NCI-H2227 (cell line): ENCODE results near the gene ELF4.
A peak's percentile ranks its signal among the peaks of the same experiment; 100 is the strongest.

ENCODE experiments used
- DNase-seq: peaks from one replicate; lab custom pipeline; 2025; ENCODE audit not compliant: unreplicated experiment; lab: John Stamatoyannopoulos, UW

Gene ELF4

DNA sequence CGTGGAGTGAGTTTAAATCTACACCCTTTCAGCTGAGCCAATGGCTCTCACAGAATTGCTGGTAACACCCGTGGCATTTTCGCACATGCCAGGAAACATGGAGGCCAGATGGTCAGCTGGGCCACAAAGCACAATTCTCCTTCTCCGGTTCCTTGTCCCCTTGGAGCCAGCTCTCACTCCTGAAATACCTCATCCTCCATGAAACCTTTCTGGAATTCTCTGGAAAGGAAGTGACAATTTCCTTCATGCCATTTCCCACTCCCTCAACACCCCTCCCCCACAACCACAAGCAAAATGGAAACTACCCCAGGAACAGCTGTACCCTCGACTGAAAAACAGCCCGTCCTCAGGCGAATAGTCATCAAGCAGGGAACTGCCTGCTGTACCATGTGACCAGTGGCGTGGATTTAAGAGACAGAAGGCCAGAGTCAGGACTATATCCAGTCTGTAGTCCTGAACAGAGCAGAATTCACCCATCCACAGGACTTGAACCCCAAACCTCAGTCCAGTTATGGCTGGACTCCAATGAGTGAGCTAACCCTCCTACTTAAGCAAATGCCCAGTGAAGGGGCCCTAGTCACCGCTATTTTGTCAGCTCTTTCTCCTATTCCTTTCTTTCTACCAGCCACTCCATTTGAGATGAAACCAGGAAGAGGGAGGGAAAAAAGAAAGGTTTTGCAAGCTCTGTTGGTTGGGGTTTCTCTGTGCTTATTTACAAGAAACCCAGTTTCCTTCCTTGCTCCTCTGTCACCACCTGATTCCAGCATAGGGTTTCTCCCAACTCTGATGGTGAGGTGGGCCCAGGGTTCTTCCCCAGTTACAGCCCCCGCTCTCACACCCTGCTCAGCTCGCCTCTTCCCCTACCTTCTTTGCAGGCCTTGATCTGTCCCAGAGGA is 24.5 kb downstream of the ELF4 start:
- DNase-seq, result no peak

DNA sequence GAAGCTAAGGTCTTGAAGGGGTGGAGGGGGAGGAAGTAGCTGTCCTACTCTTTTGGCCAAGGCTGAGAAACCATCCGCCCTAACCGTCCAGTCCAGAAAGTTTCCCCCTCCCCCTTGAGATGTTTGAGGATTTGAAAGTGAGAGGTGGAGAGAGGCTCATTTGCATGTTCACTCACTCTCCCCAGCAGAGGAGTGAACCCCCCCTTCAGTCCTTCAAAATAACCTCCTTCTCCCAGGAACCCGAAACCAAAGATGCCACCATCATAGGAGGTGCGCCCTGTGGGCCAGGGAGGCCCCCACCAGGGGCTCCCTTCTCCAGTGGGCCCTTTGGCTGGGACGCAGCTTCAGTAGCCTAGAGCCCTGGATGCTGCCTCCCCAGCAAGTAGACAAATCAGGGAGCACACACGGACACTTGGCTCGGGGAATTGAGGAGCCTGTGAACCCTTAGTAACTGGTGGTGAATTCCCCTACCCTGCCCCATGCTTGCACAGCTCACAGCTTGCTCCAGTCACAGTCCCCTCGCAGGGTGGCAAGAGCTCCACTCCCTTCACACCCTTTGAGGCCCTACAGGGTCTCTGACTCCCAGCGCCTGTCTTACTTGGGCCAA is 25.6 kb downstream of the ELF4 start:
- DNase-seq, result no peak

DNA sequence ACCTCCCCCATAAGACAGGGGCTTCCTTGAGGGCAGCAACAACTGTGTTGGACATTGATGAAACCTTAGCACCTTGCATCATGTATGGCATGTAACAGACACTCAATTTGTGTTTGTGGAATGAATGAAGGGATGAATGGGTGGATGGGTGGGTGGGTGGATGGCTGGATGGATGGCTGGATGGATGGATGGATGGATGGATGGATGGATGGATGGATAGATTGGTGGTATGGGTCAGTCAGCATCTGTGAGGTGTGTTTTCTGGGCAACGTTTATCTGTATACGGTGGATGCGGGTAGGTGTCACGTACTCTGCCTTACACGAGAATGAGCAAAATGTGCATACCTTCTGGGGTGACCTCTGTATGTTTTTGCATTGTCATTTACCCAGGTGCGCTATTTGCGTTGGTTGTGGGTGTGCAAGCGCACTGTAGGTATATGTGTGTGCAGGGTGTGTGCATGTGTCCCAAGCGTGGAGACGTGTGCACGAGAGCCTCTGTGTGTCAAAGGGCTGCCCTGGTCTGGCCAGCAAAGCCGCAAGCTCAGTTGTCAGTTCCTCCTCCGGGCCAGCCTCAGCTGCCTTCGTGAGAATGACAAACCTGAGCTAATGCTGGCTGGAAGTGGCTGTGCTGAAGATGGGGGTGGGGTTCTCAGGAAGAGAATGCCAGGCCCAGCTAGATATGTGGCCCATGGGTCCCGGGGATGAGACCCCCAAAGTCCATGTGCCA is 26.5 kb downstream of the ELF4 start:
- no peak for DNase-seq

DNA sequence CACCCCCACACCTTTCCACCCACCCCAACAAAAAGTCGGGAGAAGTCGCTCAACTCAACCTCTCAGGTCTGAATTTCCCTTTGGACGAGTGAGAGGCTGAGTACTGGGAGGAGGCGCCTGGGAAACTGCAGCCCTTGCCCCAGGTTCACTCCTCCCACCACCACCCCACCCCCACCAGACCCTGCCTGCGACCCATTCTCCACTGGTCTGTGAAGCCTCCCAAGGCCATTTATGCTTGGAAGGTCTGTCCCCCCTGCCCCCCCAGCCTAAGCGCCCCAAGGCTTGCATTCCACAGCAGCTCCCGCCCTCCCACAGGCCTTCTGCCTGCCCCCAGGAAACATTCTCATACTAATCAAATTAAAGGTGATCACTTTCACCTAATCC is 27.2 kb downstream of the ELF4 start:
- no peak for DNase-seq

DNA sequence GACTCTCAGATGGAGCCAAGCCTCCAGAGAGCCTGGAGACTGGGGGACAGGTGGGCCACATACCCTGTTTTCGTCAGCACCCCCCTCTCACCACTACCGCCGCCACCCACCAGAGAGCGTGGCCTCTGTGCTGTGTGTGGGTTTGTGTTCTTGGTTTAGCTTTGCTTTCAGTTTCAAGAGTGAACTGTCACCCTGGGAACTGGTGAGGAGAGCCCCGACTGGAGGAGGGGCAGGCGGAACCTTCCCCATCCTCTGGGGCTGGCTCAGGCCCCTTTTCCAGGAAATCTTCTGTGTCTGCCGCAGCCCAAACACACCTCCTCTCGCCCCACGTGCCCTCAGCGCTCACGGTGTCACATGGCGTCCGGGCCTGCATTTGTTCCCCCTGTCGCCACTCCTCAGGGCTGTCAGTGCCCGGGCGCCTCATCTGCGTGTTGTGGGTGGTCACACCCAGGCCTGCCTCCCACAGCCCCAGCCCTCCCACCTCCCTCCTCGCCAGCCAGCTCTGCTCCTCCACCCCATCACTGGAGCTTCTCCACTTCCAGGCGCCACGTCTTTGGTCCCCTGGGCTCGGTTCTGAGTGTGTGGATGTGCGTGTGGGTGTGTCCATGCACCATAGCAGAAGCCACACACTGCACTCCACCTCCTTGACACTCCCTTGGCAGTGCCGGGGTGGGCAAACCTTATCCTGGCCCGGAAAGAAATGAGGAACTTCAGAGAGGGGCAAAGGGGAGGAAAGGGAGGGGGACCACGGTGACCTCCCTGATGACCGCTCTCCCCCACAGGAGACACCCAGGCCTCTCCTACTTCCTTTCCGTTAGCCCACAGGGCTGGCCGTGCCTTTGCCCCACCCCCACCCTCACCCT is 27.8 kb downstream of the ELF4 start:
- no peak for DNase-seq

DNA sequence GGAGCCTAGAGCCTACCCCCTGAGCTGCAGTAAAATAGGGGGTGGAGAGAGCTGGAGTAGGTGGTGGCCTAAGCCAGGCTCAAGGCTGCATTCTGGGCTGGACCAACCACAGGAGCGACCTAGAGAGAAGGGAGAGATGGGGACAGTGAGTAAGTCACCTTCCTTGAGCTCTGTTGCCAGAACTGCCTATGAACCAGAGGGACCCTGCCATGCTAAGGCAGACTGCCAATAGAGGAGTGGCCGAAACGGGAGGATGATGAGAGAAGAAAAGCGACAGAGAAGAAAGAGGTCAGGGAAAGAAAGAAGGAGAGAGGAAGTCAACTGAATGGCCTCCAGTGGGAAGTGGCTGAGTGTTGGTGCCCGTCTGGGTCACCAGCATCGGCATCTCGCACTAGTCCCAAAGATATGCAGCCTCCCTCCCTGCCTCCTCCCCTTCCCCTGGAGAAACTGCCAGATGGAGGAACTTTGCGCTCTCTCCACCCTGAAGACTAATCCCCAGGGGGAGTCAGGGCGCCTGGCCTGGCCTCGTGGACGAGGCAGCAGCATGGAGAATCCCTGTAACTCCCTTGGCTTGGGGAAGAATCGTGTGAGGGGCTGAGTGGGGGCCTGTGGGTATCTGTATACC is 28.8 kb downstream of the ELF4 start:
- DNase-seq, result no peak

DNA sequence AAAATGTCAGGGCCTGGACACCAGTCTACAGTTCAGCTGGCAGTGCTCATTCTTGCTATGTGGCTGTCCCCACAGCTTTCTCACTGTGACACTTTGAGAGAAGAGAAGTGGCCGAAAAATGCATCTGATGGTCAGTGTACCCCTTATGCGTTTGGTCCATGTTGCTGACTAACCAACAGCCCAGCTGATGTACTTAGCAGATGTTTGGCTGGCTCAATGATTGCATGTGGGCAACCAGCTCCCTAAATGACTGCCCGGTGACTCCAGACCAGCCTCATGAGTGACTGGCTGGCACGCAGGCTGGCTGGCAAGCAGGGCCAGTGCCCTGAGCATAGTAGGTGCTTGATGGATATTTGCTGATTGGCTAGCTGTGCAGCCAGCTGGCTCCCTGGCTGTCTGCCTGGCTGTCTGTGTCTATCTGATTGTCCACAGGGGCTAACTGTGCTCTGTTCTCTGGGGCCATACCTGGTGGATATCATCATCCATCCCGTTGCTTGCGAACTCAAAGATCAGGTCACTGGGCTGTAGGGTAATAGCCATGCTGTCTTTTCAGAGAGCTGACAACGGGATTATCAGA is 29.4 kb downstream of the ELF4 start:
- no peak for DNase-seq

DNA sequence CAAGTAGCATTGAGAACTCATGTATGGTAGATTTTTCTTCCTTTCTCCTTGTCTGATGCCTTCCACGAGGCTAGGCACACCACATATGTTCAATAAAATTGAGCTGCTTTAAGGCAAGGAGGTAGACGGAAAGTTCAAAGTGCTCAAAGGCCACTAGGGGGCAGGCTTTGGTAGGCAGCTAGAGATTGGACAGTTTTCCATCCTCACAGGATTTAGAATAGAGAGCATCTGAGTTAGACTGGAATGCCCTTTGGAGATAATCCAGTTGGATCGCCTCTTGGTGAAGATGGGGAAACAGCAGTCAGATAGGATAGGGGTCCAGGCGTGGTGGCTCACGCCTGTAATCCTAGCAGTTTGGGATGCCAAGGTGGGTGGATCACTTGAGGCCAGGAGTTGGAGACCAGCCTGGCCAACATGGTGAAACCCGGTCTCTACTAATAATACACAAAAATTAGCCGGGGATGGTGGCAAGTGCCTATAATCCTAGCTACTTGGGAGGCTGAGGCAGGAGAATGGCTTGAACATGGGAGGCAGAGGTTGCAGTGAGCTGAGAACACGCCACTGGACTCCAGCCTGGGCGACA is 30.4 kb downstream of the ELF4 start:
- peak; percentile 81 for DNase-seq

DNA sequence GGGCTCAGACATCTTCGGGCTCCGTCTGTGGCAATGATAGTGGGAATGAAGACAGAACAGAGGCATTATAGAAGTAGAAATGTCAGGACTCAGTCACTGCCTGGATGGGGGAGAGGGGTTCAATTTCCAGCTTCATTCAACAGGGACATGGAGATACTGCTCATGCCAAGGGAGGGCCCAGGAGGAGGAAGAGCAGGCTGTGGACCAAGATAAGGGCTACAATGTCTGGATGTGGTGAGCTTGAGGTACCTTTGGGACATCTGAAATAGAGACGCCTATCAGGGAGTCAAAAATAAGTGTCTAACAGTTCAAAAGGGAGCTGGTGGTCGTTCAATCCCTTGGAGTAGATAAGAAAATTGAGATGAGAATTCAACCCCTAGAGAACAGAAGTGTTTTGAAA is 34.5 kb downstream of the ELF4 start:
- DNase-seq, result no peak

DNA sequence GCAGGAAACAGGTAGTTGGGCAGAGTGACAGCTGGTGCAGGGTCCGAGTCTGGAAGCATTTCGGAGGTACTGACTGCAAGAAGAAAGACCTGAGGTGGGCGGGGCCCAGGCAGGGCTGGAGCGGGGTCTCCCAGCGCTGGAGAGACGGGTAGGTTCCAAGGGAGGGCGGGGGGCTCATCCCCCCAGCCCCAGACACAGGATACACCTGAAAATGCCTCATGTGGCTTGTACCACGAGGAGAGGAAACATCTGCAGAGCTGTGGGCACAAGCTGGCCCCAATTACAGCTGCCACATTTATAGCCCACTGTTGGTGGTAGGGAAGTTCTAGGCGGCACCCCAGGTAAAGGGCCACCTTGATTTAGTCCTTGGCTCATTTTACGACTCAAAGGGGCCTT is 38.0 kb downstream of the ELF4 start:
- no peak for DNase-seq

DNA sequence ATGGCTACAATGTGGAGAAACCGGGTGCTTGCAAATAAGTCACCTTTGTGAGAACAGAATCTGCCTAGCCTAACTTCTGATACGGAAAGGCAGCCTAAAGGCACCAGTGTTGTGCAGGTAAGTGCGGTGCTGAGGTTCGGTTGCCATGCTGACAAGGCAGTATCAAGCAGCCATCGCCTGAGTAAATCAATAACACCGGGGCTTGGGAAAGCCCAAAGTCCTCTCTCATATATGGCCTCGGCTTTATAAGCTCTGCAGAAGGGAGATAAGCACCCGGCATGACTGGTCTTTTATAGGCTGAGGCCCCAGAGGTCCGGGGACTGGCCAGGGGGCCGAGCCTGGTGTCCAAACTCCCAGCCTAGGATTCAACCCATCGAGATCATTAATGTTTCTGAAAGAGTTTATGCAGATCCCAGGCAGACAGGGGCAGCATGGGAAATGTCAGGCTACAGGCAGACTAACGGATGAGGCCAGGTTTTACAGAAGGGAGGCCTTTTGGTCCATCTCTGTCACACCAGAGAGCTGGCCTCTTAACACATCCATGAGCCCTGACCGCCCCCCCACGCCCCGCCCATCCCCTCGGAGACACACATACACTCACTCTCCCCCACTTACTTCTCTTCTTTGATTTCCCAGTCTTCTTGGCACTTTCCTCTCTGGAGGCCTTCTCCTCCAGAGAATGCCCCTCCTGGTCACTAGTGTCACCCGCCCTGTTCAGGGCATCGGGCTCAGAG is 38.5 kb downstream of the ELF4 start:
- DNase-seq, result no peak

DNA sequence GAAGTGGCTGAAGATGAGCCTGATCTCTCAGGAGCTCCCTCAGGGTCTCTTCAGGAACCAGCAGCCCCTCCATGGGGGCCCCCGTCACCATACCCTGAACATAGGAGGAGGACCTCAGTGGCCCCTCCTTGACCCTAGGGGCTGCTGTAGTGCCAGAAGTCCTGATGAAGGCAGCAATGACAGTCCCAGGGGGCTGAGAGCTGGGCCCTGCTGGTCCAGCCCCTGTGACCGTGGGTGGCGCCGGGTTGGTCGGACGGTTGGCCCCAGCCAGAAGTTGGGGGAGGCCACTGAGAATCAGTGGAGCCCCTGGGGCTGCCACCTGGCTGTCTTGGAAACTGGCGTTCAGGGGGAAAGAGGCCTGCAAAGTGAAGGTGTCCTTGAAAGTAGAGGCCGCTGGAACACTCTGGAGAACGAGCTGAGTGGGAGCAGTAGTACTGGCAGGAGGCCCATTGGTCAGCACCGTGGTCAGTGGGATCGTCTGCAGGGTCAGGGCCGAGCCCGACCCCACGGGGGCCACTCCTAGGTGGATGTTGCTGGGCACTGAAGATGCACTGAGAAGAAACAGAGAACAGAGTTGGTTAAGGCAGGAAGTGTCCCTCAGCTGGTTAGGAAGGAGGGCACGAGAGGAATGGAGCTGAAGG is 43.2 kb downstream of the ELF4 start:
- DNase-seq, result no peak

DNA sequence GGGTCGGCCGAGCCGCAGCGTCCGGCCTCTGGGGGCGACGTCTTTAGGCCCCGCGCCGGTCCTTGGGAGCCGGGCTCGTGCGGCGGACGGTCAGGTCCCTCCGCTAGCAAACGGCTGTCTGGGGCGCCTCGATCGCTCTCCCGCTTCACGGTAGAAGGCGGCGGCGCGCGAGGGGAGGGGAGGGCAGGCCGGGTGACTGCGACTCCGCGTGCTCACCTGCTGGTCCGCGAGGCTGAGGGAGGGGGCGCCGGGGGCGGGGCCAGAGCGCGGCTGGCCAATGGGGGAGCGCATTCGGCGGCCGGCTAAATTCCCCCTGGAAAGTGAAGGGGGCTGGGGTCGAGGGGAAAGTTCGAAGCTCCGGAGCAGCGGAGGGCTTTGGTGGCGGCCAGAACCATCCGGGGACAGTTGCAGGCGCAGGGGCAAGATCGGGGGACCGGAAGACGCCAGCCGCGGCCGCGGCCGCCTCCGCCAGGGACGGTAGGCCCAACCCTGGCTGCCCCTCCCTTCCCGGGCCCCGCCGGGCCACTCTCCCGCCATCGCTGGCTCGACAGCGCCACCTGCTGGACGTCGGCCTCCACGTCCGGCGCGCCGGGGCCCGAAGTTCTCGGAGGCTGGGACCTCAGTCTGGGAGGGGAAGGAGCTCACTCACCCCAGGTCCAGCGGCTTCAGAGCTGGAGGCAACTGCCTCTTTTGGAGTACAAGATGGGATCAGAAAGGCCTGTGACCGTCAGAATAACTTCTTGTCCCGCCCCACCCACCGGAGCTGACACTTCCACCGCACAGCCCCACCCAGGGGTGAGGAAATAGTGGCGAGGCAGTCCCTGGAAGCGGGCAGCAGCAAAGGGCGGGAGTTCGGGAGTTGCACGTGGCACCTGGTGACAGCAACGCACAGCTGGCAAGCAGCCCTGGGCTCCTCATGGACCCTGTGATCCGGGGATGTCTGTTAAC is 49.9 kb downstream of the ELF4 start:
- peak; percentile 94 for DNase-seq

DNA sequence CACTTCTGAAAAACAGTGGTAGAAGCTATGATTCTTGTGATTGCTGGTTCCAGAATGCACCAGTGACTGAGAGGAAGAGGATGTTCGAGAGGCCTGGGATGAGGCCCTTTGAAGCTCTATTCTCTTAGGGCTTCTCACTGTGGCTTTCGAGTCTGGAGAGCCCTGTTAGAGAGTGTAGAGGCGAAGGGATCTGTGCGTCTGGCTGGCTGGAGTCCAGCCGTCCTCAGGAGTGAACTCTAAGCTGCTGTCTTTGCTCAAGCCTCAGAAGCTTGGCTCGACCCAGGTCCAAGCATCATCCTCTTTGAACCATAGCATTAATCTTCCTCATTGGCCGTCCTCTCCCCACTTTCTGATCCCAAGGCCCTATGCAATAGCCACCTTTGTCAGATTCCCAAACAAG is 51.6 kb downstream of the ELF4 start:
- no peak for DNase-seq

DNA sequence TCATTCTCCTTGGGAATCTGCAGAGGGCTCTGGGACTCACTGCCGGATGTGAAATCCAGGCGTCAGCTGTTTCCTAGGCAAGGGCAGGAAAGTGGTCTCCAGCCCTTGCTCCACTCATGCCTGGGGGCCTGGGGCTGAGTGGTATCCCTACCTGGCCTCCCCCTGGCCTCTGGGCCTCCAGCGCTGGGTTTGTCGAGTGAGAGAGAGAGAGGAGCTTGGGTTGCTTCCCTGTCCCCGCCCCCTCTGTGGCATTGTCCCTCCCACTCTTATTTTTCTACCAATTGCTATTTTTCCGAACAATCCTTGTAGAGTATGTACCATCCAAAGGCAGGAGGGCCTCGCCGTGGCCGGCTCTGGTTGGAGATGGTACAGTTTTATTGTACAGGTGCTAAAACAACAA is 53.1 kb downstream of the ELF4 start:
- peak; percentile 11 for DNase-seq

DNA sequence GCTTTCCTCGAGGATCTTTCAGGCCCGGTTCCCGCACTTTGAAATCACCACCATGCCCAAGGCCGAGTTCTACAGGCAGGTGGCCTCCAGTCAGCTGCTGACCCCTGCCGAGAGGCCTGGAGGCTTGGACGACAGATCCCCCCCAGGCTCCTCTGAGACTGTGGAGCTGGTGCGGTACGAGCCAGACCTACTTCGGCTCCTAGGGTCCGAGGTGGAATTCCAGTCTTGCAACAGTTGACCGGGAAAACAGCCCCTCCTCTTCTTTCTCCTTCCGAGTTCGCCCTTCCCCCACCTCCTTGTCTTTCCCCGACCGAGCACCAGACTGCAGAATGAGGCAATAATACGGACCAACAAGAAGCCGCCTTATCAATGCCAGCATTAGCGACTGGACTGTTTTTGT is 54.4 kb downstream of the ELF4 start:
- DNase-seq, result no peak

DNA sequence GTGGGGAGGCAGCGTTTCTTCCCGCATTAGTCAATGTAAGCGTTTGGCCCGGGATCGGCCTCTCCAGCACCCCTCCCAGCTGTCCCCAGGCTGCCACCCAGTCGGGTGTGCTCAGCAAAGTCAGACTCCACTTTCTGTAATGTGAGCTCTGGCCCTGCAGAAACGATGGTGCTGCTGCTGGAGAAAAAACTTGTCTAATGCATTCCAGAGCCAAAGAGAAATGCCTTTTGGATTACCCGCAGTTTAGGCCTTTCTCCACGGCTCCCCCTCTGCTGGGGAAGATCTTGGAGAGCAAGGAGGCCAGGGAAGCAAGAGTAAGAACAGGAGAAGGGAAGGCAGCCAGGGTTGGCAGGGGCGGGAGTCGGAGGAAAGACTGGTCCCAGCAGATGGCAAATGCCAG is 55.2 kb downstream of the ELF4 start:
- DNase-seq, result no peak

DNA sequence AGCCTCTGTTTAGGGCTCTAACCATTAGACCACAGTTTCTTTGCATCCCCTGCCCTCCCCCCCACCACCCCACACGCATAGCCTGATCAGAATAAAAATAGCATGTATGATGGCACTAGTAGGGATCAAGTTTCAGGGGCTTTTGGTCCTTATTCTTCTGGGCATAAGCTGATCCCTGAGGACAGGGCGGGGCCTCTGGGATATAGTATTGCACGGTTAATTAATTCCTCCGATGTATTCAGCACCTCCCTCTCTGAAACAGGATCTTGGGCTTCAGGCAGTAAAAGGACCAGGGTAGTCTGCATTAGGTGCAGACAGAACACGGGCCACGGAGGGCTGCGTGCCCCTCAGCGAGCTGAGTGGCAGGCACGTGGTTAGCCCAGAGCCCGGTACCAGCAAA is 57.1 kb downstream of the ELF4 start:
- DNase-seq, result no peak
